ENCODE measurements around the gene WDCP.

The WDCP gene

GRCh38 chr2:23988371-23988770 is 58.8 kb downstream of the WDCP start:
- no peak for DNase-seq

Measured in activated naive CD4-positive, alpha-beta T cell treated with Interleukin-2 at 50 U/mL for 16 hours (primary cell).